ENCODE data around the gene DHCR24.

The DHCR24 gene

DNA sequence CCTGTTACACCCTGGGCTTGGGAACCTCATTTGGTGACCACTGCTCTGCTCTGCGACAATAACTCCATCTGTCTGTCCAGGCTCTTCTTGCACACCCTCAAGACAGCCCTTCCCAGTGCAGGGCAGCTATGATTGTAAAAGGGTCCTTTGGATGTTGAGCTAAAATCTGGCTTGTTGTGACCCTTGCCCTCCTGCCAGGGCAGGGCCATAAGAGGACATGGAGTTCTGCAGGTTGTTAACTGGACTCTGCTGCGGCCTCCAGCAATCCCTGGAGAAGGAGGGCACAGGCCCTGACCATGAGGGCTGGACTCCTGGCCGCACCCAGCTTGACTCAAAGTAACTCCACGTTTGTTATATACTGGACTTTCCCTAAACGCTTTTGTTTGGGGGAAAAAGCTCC is 41.2 kb downstream of the DHCR24 start:
- H3K36me3 Mint-ChIP-seq = peaks cover 6% of the 10 kb centered on the region
- H3K9me3 Mint-ChIP-seq = no peaks in the 10 kb centered on the region
- no peak overlapping the region for H3K27ac Mint-ChIP-seq
- no peaks in the 10 kb centered on the region for H3K4me1 Mint-ChIP-seq
- DNase-seq (ENCODE audit: low spot score in 2 of 2) (no peak), ATAC-seq (no peak)
- H3K4me3 Mint-ChIP-seq = no peak overlapping the region

DNA sequence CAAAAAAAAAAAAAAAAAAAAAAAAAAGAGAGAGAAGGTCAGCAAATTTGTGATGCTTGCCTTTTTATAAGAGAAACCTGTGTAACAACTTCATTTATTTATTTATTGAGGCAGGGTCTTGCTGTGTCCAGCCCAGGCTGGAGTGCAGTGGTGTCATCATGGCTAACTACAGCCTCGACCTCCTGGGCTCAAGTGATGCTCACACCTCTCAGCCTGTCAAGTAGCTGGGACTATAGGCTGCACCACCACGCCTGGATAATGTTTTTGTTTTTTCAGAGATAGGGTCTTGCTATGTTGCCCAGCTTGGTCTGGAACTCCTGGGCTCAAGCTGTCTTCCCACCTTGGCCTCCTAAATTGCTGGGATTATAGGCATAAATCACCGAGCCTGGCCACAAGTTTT is 42.4 kb downstream of the DHCR24 start:
- no peaks in the 10 kb centered on the region for H3K36me3 Mint-ChIP-seq
- H3K4me3 Mint-ChIP-seq = no peak overlapping the region
- ATAC-seq (no peak), DNase-seq (ENCODE audit: low spot score in 2 of 2) (no peak)
- no peaks in the 10 kb centered on the region for H3K9me3 Mint-ChIP-seq
- peak overlapping the region; percentile 17 for H3K27ac Mint-ChIP-seq
- no peaks in the 10 kb centered on the region for H3K4me1 Mint-ChIP-seq

DNA sequence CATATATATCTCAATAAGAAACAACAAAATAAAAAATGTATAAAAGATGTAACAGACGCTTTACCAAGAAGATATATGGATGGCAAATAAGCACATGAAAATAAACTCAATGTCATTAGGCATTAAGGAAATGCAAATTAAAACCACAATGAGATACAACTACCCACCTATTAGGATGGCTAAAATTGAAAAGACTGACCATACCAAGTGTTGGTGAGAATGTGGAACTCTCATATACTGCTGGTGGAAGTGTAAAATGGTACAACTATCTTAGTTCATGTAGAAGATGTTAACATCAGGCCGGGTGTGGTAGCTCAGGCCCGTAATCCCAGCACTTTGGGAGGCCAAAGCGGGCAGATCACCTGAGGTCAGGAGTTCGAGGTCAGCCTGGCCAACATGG is 43.5 kb downstream of the DHCR24 start:
- no peak overlapping the region for H3K4me3 Mint-ChIP-seq
- H3K4me1 Mint-ChIP-seq = no peaks in the 10 kb centered on the region
- H3K36me3 Mint-ChIP-seq = no peaks in the 10 kb centered on the region
- ATAC-seq (no peak), DNase-seq (ENCODE audit: low spot score in 2 of 2) (no peak)
- H3K27ac Mint-ChIP-seq = no peak overlapping the region
- H3K9me3 Mint-ChIP-seq = no peaks in the 10 kb centered on the region

DNA sequence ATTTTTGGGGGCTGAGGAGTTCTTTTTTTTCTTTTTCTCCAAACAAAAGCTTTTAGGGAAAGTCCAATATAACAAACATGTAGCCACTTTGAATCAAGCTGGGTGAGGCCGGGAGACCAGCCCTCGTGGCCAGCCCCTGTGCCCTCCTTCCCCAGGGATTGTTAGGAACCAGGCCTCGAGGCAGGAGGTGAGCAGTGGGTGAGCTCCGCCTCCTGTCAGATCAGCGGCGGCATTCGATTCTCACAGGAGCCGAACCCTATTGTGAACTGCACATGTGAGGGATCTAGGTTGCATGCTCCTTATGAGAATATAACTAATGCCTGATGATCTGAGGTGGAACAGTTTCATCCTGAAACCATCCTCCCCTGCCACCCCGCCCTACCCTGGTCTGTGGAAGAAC is 44.0 kb downstream of the DHCR24 start:
- Mint-ChIP-seq H3K9me3 (no peaks in the 10 kb centered on the region), H3K4me1 (no peaks in the 10 kb centered on the region), H3K4me3 (no peak overlapping the region), H3K36me3 (no peaks in the 10 kb centered on the region), H3K27ac (no peak overlapping the region)
- DNase-seq (ENCODE audit: low spot score in 2 of 2) (no peak), ATAC-seq (no peak)

DNA sequence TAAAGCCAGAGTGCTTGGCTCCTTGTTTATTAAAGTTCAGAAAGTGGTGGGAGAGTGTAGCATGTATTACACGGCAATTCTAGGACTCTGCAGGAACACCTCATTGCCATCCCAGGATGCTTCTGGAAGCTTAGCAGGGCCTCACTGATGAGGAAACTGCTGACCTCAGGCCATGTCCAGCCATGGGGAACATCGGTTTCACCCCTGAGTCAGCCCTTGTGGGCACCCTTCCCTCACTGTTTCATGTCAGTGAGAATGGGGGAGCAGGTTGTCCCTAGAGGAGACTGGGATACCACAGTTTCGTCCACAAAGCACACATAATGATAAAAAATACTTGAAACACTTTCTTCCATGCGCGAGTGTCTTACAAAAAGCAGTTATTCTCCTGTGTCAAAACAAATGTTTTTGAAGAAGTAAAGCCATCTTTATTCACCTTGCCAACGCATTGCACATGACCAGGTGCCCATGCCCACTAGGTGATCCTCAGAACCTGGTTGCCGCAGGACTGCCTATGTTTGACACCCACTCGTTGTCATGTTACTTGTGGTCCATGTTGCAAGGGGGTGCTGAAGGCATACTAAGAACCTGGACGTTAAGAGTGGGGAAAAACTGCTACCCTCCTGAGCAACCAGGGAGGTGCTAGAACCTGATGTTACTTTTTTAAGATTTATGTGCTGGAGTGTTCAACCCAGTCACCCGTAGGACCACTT is 44.6 kb downstream of the DHCR24 start:
- DNase-seq (ENCODE audit: low spot score in 2 of 2) (no peak), ATAC-seq (no peak)
- Mint-ChIP-seq H3K36me3 (no peaks in the 10 kb centered on the region), H3K4me3 (no peak overlapping the region), H3K9me3 (no peaks in the 10 kb centered on the region), H3K4me1 (no peaks in the 10 kb centered on the region), H3K27ac (peak overlapping the region; percentile 62)

DNA sequence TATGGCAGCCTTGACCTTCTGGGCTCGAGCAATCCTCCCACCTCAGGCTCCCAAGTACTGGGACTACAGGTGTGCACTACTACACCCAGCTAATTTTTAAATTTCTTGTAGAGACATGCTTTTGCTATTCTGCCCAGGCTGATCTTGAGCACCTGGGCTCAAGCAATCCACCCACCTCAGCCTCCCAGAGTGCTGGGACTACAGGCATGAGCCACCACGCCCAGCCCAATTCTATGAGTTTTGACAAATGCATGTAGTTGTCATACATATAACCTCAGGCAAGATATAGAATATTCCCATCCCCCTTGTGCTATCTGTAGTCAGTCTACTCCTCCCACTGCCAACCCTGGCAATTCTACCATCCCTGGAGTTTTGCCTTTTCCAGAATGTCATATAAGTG is 47.2 kb downstream of the DHCR24 start:
- H3K9me3 Mint-ChIP-seq = no peaks in the 10 kb centered on the region
- H3K4me3 Mint-ChIP-seq = no peak overlapping the region
- DNase-seq (ENCODE audit: low spot score in 2 of 2) (no peak), ATAC-seq (no peak)
- no peak overlapping the region for H3K27ac Mint-ChIP-seq
- H3K4me1 Mint-ChIP-seq = no peaks in the 10 kb centered on the region
- peaks cover 4% of the 10 kb centered on the region for H3K36me3 Mint-ChIP-seq

DNA sequence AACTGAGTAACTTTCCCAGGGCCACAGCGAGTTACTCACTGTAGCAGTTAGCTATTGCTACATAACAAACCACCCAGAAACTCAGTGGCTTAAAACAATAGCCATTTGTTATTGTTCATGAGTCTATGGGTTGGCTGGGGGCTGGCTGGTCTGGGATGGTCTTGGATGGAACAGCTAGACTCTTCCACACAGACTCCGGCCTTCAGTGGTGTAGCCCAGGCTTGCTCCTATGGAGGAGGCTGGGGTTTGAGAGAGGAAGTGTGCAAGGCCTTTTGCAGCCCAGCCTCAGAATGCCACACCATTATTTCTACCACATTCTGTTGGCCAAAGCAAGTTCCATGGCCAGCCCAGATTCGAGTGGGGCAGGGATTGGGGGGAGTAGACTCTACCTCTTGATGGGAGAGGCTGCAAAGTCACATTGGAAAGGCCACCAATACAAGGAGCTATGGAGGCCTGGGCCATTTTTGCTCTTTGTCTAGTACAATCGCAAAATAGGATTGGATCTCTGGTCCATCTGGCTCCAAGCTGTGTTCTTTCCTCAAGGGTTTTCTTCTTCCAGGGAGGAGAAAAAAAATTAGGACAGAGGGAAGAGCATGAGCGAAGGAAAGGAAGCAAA is 48.3 kb downstream of the DHCR24 start:
- Mint-ChIP-seq H3K4me1 (no peaks in the 10 kb centered on the region), H3K9me3 (no peaks in the 10 kb centered on the region), H3K27ac (no peak overlapping the region), H3K4me3 (no peak overlapping the region), H3K36me3 (peaks cover 4% of the 10 kb centered on the region)
- ATAC-seq (no peak), DNase-seq (ENCODE audit: low spot score in 2 of 2) (no peak)

DNA sequence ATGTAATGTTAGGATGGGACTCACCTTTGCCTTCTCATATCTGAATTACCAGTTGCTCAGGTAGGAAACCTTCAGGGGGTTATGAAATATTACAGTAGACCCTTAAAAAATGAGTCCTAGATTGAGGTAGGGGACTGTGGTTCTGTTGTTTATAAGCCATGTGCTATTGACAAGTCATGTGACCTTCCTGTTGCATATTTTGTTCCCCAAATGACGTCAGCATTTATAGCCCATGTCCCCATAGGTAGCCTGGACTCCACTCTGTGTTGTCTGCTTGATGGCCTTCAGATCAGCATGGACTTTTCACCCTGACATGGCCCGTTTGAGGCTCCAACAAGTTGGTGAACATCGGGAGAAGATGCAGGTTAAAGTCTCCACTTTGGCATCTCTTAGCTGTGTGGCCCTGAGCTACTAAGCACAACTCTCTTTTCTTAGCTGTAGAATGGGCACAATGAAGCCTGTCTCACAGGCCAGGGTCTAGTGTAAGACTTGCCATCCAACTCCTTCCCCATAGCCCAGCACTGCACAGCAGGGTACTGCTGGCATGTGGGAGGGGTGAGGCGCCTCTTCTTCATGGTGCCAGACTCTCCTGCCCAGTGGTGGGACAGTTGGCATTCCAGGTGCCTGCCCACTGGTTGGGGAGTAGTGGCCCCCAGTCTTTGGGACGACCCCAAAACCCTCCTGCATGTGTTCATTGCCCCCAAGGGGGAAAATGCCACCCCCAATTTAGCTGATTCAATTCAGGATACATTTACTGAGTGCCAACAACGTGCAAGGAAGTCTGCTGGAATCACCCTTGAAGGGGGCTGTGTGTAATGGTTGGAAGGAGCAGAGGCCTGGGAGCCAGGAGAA is 49.8 kb downstream of the DHCR24 start:
- peaks cover 4% of the 10 kb centered on the region for H3K36me3 Mint-ChIP-seq
- no peaks in the 10 kb centered on the region for H3K9me3 Mint-ChIP-seq
- H3K4me3 Mint-ChIP-seq = no peak overlapping the region
- H3K4me1 Mint-ChIP-seq = no peaks in the 10 kb centered on the region
- DNase-seq (ENCODE audit: low spot score in 2 of 2) (no peak), ATAC-seq (no peak)
- H3K27ac Mint-ChIP-seq = peak overlapping the region; percentile 5

DNA sequence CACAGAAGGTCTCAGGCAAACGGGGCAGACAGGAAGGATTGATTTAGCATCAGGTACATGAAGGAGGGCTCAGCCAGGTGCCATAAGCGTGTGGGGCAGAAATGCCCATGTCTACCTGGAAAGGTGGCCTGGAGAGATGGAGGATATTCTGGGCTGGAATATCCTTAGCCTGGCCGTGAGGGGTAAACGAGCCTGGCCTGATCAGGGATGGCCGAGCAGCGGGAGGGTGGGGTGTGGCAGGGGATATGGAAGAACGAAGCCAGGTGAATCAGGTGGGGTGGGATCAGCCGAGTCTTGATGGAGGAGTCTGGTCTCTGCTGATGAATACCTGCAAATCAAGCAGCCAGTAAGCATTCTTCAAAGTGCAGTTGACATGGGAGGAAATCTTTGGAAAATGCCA is 50.4 kb downstream of the DHCR24 start:
- Mint-ChIP-seq H3K36me3 (peaks cover 4% of the 10 kb centered on the region), H3K27ac (no peak overlapping the region), H3K9me3 (no peaks in the 10 kb centered on the region), H3K4me1 (no peaks in the 10 kb centered on the region), H3K4me3 (no peak overlapping the region)
- ATAC-seq (no peak), DNase-seq (ENCODE audit: low spot score in 2 of 2) (no peak)

DNA sequence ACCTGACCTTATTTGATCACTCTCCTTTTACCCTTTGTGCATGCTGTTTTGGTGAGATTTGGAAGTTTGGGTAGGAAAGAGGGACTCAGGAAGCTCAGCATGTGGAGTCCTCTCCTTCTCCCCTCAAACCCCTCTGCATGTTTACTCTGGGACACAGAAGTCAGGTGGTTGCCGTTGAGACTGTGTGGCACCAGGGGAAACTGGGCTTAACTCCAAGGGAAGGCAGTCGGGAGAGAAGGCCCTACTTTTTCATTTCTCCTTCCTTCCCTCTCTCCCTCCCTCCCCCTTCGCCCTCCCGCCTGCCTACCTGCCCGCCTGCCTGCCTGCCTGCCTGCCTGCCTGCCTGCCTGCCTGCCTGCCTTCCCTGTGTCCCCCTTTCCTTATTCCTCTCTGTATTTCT is 51.0 kb downstream of the DHCR24 start:
- Mint-ChIP-seq H3K9me3 (peaks cover 4% of the 10 kb centered on the region), H3K4me1 (no peaks in the 10 kb centered on the region), H3K27ac (no peak overlapping the region), H3K36me3 (peaks cover 9% of the 10 kb centered on the region), H3K4me3 (no peak overlapping the region)
- no peak for DNase-seq (ENCODE audit: low spot score in 2 of 2)
- ATAC-seq = no peak

DNA sequence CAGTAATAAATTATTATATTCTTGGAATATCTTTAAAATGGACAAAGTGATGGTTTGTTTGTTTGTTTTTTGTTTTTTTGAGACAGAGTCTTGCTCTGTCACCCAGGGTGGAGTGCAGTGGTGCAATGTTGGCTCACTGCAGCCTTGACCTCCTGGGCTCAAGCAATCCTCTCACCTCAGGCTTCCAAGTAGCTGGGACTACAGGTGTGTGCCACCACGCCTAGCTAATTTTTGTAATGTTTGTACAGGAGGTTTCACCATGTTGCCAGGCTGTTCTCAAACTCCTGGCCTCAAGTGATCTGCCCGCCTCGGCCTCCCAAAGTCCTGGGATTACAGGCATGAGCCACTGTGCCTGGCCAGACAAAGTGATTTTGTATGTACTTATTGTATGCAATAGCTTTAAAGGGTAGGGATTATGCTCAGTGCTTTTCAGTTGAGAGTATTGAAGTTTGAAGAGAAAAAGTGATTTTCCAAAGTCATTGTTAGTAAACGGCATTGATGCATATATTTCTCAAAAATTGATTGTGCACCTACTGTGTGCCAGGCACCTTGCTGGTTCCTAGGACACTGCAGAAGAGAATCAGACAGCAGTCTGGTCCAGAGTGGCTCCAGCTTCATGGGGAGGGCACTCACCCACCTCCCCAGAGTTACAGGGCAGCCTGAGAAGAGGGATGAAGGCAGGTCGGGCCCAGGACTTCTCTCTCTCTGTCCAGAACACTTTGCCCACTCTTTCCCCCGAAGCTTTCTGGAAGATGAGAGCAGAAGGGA is 51.7 kb downstream of the DHCR24 start:
- Mint-ChIP-seq H3K27ac (no peak overlapping the region), H3K4me1 (no peaks in the 10 kb centered on the region), H3K36me3 (peaks cover 15% of the 10 kb centered on the region), H3K9me3 (peaks cover 4% of the 10 kb centered on the region), H3K4me3 (no peak overlapping the region)
- ATAC-seq = no peak
- no peak for DNase-seq (ENCODE audit: low spot score in 2 of 2)

DNA sequence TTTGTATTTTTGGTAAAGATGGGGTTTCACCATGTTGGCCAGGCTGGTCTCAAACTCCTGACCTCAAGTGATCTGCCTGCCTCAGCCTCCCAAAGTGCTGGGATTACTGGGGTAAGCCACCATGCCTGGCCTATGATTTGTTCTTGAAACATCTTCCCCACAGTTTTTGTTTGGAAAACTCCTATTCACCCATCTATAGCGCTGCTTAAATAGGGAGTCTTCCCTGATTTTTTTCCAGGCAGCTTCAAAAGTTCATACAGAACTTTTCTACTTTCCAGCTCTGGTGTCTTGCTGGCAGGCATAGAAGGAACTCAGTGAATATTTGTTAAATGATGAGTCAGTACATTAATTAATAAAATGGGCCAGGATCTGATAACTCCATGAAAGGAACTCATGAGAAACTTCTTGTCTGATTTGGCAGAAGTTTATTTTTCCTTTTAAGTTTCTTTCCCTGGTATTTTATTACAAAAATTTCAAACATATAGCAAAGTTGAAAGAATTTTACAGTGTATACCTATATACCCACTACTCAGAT is 52.9 kb downstream of the DHCR24 start:
- Mint-ChIP-seq H3K36me3 (peaks cover 15% of the 10 kb centered on the region), H3K27ac (no peak overlapping the region), H3K4me3 (no peak overlapping the region), H3K9me3 (peaks cover 4% of the 10 kb centered on the region), H3K4me1 (no peaks in the 10 kb centered on the region)
- no peak for ATAC-seq
- no peak for DNase-seq (ENCODE audit: low spot score in 2 of 2)

DNA sequence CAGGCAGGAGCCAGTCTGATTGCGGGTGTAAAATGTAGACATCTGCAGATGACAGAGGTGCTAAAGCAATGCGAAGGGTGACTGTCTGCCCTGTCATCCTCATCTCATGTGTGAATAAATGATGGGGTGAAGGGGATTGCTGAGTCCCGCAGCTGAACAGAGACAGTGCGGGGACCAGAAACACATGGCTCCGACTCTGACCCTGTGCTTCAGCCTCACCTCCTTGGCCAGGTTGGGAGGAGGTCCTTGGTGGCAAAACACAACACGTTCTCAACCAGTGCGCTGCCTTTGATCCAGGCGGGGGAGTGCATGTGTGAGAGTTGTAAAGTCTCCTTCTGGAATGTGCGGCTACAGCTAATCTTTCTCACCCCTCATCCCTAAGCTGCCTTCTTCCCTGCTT is 53.9 kb downstream of the DHCR24 start:
- Mint-ChIP-seq H3K4me1 (no peaks in the 10 kb centered on the region), H3K9me3 (peaks cover 4% of the 10 kb centered on the region), H3K27ac (no peak overlapping the region), H3K4me3 (no peak overlapping the region), H3K36me3 (peaks cover 15% of the 10 kb centered on the region)
- DNase-seq (ENCODE audit: low spot score in 2 of 2) (no peak), ATAC-seq (no peak)

DNA sequence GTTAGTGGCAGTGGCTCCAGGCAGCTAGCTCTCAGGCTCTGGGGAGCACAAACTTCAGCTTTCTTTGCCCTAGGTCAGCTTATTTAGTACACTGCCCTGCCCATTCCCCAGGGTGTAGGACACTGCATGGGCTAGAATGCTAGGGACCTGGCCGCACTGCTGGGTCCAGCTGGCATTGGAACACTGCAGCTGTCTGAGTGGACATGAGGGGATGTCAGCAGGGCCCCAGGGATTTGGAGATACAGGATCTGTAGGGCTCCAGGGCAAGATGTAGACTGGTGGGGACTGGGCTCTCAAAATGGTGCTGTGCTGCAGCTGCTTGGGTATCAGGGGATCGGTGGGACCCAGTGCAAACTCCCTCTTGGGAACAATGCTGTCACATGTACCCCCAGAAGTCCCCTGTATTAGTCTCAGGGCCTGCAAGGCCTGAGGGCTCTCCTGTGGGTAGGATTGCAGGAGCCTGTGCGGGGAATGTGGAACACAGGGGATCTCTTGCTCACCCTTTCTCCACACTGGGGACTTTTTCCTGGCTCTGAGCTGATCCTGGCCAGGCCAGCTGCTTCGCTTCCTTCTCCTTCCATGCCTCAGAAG is 60.7 kb downstream of the DHCR24 start:
- no peak overlapping the region for H3K4me3 Mint-ChIP-seq
- H3K27ac Mint-ChIP-seq = no peak overlapping the region
- H3K9me3 Mint-ChIP-seq = peaks cover 16% of the 10 kb centered on the region
- no peaks in the 10 kb centered on the region for H3K4me1 Mint-ChIP-seq
- peaks cover 14% of the 10 kb centered on the region for H3K36me3 Mint-ChIP-seq
- ATAC-seq (no peak), DNase-seq (ENCODE audit: low spot score in 2 of 2) (no peak)

DNA sequence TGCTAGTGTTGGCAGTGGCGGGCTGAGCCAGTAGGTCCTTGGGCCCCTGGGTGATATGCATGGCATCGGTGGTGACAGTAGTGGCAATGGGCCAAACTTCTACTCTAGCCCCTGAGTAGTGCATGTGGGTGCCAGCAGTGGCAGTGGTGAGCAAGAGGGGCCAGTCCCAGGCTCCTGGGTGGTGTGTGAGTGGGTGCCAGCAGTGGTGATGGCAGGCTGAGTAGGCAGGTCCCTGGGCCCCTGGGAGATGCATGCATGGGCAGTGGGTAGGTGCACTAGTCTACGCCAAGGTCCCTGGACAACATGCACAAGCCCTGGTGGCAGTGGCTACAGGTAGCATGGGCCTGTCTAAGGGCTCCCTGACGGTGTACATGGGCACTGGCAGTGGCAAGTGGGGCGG is 61.3 kb downstream of the DHCR24 start:
- Mint-ChIP-seq H3K9me3 (peaks cover 14% of the 10 kb centered on the region), H3K4me1 (no peaks in the 10 kb centered on the region), H3K4me3 (no peak overlapping the region), H3K36me3 (peaks cover 8% of the 10 kb centered on the region), H3K27ac (no peak overlapping the region)
- DNase-seq (ENCODE audit: low spot score in 2 of 2) (no peak), ATAC-seq (no peak)

All from stimulated activated effector memory CD8-positive, alpha-beta T cell treated with anti-CD3 and anti-CD28 coated beads, Interleukin-12 subunit alpha, Interleukin-12 subunit beta, amount 100 ng/mL, for 72 hours (primary cell).